DOHH2 (cell line): ENCODE results near the gene TMEM229A.
"Not testable (repeated sequence)": the region's sequence is repeated elsewhere in the genome, so short reads cannot be mapped to it uniquely, and the experiment has no call there.

Experiments
- CTCF ChIP-seq: fragments of 200-600 bp; sonication (generic); IDR thresholded peaks from one replicate; pipeline ENCODE4 v1.5.1; 2014; ENCODE audit warnings: antibody characterized with exemption, mild to moderate bottlenecking, low read depth, low read length; ENCODE audit not compliant: poor library complexity, severe bottlenecking
- EZH2phosphoT487 ChIP-seq: fragments of 200-600 bp; sonication (generic); IDR thresholded peaks from 2 replicates; pipeline ENCODE4 v1.6.1; 2017; ENCODE audit warnings: borderline replicate concordance, mild to moderate bottlenecking, antibody characterized with exemption, low read length, moderate library complexity, mixed read lengths

- not testable (repeated sequence) for TF ChIP-seq CTCF, EZH2phosphoT487
These were observed 24.6 kb downstream of the TMEM229A start for GRCh38 chr7:124008296-124008695.
